HG03066 (cell line): ENCODE results near the gene FBLN5.

ENCODE experiments used
- ATAC-seq: cut with Tn5 transposase; IDR thresholded peaks from one replicate; pipeline ENCODE4 v1.9.1; 2021; ENCODE audit warnings: low read depth; ENCODE audit not compliant: unreplicated experiment

The FBLN5 gene

DNA sequence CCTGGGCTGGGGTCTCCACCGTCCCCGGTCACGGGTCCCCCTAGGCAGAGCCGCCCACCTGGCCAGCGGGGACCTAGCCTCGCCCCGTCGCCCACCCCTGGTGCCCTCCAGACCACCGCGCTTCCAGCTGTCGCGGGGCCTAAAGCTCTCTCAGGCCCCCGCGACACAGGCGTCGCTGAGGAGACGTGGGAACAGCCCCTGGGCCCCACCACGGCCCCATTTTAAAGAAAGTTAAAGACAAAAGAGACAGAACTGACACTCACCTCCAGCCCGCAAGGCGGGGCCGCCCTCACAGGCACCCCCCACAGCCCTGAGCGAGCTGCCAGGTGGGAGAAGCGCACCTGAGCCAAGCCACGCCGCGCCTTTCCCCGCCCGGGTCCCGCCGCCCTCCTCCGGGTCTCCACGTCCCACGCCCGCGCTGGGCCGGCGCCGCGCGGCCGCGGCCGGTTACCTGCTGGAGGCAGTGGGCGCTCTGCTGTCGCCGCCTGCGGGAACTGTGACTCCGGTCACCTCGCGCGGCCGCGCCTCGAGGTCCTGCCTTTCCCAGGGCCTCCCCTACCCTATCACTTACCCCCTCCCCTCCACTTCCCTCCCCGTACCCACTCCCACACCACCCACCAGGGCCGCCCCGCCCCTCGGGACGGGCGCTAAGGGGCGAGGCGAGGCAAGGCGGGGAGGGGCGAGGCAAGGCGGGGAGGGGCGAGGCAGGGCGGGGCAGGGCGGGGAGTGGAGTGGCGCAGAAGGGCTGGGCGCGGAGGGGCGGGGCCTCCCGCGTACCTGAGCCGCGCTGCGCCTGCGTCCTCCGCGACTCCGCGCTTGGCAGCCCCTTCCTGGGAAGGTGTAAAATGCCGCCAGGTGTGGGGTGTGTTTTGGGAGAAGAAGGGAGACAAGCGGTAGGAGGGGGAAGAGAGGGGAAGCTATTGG lies 111.3 kb downstream of the FBLN5 start:
- peak; percentile 51 for ATAC-seq

DNA sequence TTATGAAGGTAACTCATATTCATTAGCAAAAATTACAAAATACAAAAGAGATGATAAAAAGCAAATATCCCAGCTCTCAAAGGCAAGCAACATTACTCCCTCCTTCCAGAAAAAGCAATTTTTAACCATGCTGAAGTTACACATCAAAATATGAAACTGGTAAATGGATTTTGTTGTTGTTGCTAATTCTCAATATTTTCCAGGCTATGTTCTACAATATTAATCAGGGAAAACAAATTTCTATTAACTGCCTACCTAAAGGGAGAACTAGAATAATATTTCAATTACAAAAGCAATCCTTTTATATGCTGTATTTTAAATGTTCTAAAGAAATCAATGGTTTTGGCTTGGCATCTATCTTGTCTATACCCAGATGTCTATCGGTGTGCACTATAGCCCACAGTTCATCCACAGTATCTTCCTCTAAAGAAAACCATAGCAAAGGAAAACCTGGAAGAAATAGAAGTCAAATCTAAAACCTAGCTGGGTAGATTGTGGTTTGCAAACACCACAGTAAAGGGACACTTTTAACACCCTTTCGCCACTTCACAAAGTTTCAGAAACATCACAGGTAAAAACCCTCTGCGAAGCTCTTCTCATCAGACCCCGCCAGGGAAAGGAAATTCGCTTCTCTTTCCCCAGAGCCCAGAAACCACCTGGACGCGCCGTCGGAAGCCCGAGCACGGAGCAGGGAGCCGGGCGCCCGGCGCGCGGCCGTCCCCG lies 112.1 kb downstream of the FBLN5 start:
- ATAC-seq: peak; percentile 18

DNA sequence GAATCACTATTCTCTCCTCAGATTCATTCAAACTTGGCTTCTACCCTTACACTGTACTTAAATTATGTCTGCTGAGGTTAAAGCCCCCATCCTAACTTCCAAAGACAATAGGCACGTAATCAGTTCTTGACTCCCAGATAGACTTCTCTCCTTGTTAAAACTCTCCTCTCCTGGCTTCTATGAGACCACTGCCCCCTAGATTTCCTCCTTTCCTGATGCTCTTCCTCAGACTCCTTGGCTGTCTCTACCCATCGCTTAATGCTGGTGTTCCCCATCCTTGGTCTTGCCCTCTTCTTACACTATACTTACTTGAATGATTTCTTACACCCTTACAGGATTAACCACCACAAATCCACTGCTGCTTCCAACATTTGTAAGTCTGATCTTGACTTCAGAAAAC lies 112.9 kb downstream of the FBLN5 start:
- ATAC-seq: no peak

DNA sequence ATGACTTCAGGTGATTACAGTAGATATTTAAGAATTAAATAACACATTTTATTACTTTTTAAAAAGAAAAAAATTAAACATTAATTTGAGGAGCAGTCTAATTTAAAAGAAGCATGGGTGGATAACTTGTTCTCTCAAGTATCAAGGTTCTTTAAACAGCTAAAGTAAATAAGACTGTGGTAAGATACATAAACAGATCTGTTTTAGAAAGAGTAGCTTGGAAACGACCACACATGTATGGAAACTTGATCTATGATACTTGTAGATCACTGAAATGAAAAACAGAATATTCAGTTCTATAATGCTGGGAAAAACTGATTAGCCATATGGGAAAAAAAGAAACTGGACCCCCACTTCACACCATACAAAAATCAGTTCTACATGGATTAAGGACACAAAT lies 116.2 kb downstream of the FBLN5 start:
- ATAC-seq: no peak

DNA sequence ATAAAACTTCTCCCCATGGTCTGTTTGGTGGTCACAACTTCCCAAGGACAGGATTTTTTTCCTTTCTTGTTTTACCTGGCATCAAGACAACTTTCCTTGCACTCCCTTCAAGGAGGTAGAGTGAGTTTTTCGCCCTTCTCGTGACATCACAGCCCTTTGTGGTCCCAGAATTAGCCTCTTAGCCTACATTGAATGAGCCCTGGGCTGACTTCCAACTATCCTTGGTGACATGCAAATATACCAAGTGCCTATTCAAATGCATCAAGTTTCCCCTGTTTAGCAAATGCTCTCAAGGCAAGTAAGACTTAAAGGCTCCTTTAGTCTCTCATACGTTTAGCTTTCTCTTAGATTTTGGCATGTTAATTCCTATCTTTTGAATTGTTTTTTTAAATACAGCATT lies 116.7 kb downstream of the FBLN5 start:
- peak; percentile 85 for ATAC-seq

DNA sequence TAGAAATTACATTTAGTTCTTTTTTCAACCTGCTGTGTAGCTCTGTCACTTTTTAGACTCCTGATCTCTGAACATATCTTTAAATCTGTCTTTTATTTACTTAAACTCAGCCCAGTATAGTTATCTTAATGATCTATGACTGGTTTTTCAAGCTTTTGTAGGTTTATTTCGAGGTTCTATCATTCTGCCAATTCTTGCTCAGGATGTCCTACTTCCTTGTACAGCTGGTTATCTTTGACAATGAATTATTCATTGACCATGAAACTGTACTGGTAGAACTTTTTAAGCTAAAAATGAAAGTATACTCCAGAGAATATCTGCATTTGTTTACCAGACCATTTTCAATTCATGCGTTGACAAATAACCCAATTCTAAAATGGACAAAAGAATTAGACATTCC lies 118.0 kb downstream of the FBLN5 start:
- ATAC-seq: no peak

DNA sequence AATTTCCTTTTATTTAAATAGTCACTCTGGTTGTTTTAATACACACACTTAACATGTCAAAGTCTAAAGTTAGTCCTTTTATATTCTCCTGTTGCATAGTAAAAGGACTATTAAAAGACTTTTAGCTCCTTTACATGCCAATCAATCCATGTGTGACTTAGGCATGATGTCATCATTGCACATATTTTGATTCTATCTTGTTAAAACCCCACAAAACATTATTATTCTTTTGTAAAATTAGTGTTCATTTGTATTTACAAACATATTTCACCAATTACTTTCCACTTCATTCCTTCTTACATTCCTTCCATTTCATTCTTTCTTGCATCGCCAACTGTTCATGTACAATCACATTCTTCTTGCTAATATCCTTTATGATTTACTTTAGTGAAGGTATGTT lies 119.7 kb downstream of the FBLN5 start:
- ATAC-seq: no peak
